IPS-15b (cell line): ENCODE measurements around the gene ZNF217.

Experiments
- H3K27me3 ChIP-seq: one replicate; pipeline ENCODE4 v1.6.1; 2013; ENCODE audit warnings: low read length; ENCODE audit not compliant: control insufficient read depth, insufficient read depth
- H3K36me3 ChIP-seq: one replicate; pipeline ENCODE4 v1.6.1; 2013; ENCODE audit warnings: low read length; ENCODE audit not compliant: control insufficient read depth, insufficient read depth
- H3K4me1 ChIP-seq: one replicate; pipeline ENCODE4 v1.6.1; 2013; ENCODE audit warnings: mild to moderate bottlenecking, low read length; ENCODE audit not compliant: control insufficient read depth, insufficient read depth
- H3K4me3 ChIP-seq: one replicate; pipeline ENCODE4 v1.5.1; 2013; ENCODE audit warnings: low read depth, low read length
- H3K9ac ChIP-seq: one replicate; pipeline ENCODE4 v1.6.1; 2013; ENCODE audit warnings: low read depth, mild to moderate bottlenecking, low read length
- H3K9me3 ChIP-seq: one replicate; pipeline ENCODE4 v1.6.1; 2013; ENCODE audit warnings: mild to moderate bottlenecking, low read length; ENCODE audit not compliant: control insufficient read depth, insufficient read depth

Gene ZNF217

DNA sequence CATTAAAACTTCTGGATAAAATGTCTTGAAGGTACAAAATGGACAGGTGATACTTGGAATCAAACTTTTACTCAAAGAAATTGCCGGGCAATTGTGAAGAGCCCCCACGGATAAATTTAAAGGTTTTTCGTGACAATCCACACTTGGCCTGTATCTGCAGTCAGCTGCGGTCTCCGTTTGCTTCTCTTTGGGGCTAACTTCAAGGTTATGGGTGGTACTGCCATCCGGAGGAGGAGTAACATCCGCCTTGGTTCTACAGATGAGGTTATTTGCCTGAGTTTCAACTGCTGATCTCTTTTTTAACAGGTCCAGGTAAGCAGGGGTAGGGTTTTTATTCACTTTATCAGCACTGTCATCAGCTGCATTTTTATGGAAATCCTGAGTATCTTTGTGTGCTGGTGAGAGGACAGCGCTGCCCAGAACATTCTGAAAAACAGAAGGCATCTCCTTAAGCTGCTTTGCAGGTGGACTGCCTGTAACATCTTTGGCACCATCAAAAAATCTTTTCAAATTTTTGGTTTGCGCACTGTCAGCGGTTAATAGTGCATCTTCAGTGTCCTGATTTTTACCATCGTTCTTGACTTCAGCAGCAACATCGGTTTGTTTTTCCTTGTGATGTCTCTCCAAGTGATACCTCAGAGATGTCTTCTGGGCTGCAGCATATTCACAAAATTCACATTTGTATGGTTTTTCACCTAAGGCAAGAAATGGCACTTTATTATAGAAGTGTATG, 16.9 kb downstream of the ZNF217 start:
- Histone ChIP-seq H3K27me3 (no peaks in the 10 kb centered on the region), H3K4me3 (no peak overlapping the region), H3K9ac (no peak overlapping the region), H3K9me3 (no peaks in the 10 kb centered on the region), H3K4me1 (peaks cover 16% of the 10 kb centered on the region), H3K36me3 (peaks cover 54% of the 10 kb centered on the region)

DNA sequence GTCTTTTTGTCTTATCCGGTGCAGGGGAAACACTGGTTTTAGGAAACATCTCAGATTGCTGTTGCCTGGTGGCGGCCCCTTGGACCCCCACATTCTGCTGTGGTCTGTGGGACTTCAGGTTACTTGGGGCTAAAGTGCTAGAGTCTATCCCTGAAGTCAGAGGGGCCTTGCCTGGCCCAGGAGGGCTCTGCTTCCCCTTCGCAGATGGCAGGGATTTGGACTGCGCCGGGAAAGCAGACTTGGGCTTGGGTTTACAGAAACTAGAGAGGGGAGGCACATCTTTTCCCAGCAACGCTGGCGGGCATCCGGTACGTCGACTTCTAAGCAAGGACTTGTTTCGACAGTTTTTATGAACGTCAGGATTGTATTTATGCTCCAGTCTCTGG, 17.5 kb downstream of the ZNF217 start:
- peaks cover 15% of the 10 kb centered on the region for H3K4me1 ChIP-seq
- no peak overlapping the region for H3K9ac ChIP-seq
- no peaks in the 10 kb centered on the region for H3K9me3 ChIP-seq
- no peaks in the 10 kb centered on the region for H3K27me3 ChIP-seq
- H3K36me3 ChIP-seq = peaks cover 48% of the 10 kb centered on the region
- H3K4me3 ChIP-seq = no peak overlapping the region

- peaks cover 48% of the 10 kb centered on the region for H3K36me3 ChIP-seq
Measured at GRCh38 chr20:53575481-53576194, 18.0 kb downstream of the ZNF217 start.

DNA sequence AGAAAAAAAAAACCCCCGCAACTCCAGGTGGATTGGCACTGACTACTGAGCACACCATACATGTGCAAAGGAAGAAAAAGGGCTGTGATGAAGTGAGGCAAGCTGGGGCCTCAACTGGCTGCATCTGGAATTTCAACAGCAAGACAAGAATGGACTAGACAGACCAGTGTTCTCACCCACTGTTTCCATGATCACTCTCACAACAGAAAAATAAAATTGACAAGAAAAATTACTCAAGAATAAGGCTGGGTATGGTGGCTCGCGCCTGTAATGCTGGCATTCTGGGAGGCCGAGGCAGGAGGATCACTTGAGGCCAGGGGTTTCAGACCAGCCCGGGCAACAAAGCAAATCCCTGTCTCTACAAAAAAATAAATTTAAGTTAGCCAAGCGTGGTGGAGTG, 18.8 kb downstream of the ZNF217 start:
- peaks cover 54% of the 10 kb centered on the region for H3K36me3 ChIP-seq
- H3K4me3 ChIP-seq = no peak overlapping the region
- no peak overlapping the region for H3K9ac ChIP-seq
- peaks cover 6% of the 10 kb centered on the region for H3K4me1 ChIP-seq
- H3K9me3 ChIP-seq = no peaks in the 10 kb centered on the region
- H3K27me3 ChIP-seq = no peaks in the 10 kb centered on the region

More at GRCh38 chr20:53575481-53576194, 18.0 kb downstream of the ZNF217 start:
- Histone ChIP-seq H3K9ac (no peak overlapping the region), H3K27me3 (no peaks in the 10 kb centered on the region), H3K4me1 (peaks cover 14% of the 10 kb centered on the region), H3K4me3 (no peak overlapping the region), H3K9me3 (no peaks in the 10 kb centered on the region)

- H3K27me3 ChIP-seq = no peaks in the 10 kb centered on the region
- peaks cover 54% of the 10 kb centered on the region for H3K36me3 ChIP-seq
- no peak overlapping the region for H3K4me3 ChIP-seq
- H3K9me3 ChIP-seq = no peaks in the 10 kb centered on the region
- peaks cover 3% of the 10 kb centered on the region for H3K4me1 ChIP-seq
- no peak overlapping the region for H3K9ac ChIP-seq
Measured at GRCh38 chr20:53574259-53574789, 19.3 kb downstream of the ZNF217 start.

DNA sequence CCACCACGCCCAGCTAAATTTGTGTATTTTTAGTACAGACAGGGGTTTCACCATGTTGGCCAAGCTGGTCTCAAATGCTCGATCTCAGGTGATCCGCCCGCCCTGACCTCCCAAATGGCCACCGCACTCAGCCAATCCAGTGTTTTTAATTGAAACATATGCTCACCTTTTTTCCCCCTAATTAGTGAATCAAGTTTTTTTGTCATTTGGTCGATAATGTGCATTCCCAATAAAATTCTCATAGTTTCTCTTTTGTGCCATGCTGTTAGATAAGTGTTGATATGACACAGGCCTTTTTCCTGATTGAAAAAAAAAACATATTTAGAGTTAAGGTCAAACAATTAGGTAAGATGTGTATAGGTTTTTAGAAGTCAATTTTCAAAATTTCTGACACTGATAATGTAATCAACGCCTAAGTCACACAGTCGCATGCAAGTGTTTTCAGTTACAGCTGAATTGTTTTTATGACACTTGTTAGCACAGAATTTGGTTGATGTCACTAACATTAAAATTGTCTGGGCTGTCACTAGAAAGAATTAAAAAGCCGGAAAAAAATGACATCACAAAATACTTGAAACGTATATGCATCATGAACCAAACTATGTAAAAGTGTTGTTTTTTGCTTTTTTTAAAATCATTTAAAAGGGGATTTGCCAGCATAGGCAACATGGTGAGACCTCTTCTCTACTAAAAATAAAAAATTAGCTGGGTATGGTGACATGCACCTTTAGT, 21.9 kb downstream of the ZNF217 start:
- no peak overlapping the region for H3K4me3 ChIP-seq
- no peaks in the 10 kb centered on the region for H3K27me3 ChIP-seq
- H3K4me1 ChIP-seq = no peaks in the 10 kb centered on the region
- peaks cover 48% of the 10 kb centered on the region for H3K36me3 ChIP-seq
- H3K9ac ChIP-seq = no peak overlapping the region
- no peaks in the 10 kb centered on the region for H3K9me3 ChIP-seq

- H3K36me3 ChIP-seq = peaks cover 39% of the 10 kb centered on the region
- no peaks in the 10 kb centered on the region for H3K27me3 ChIP-seq
- H3K9me3 ChIP-seq = no peaks in the 10 kb centered on the region
- no peaks in the 10 kb centered on the region for H3K4me1 ChIP-seq
- no peak overlapping the region for H3K9ac ChIP-seq
- no peak overlapping the region for H3K4me3 ChIP-seq
Measured at GRCh38 chr20:53570446-53571276, 23.0 kb downstream of the ZNF217 start.

GRCh38 chr20:53569606-53570307, 23.9 kb downstream of the ZNF217 start:
- H3K9me3 ChIP-seq = no peaks in the 10 kb centered on the region
- peaks cover 30% of the 10 kb centered on the region for H3K36me3 ChIP-seq
- H3K4me1 ChIP-seq = no peaks in the 10 kb centered on the region
- no peak overlapping the region for H3K9ac ChIP-seq
- H3K4me3 ChIP-seq = no peak overlapping the region
- H3K27me3 ChIP-seq = no peaks in the 10 kb centered on the region

GRCh38 chr20:53569005-53569404, 24.6 kb downstream of the ZNF217 start:
- no peak overlapping the region for H3K9ac ChIP-seq
- peaks cover 22% of the 10 kb centered on the region for H3K36me3 ChIP-seq
- peaks cover under 1% of the 10 kb centered on the region for H3K4me1 ChIP-seq
- H3K27me3 ChIP-seq = no peaks in the 10 kb centered on the region
- no peaks in the 10 kb centered on the region for H3K9me3 ChIP-seq
- no peak overlapping the region for H3K4me3 ChIP-seq

- H3K9ac ChIP-seq = no peak overlapping the region
- H3K9me3 ChIP-seq = no peaks in the 10 kb centered on the region
- H3K4me3 ChIP-seq = no peak overlapping the region
- peaks cover 5% of the 10 kb centered on the region for H3K4me1 ChIP-seq
- H3K36me3 ChIP-seq = peaks cover 18% of the 10 kb centered on the region
- no peaks in the 10 kb centered on the region for H3K27me3 ChIP-seq
Measured at GRCh38 chr20:53568351-53568750, 25.3 kb downstream of the ZNF217 start.
